Germinal center (tissue), 1 donor: ENCODE results near the gene LTK.
A peak's percentile ranks its signal among the peaks of the same experiment; 100 is the strongest.

Experiments
- DNase-seq: peaks from one replicate; pipeline ENCODE4 v3.0.0; 2012; ENCODE audit warnings: mixed read lengths, low spot score

LTK gene

GRCh38 chr15:41530363-41530956 is 16.8 kb upstream of the LTK start:
- no peak for DNase-seq

GRCh38 chr15:41523097-41523496 is 9.5 kb upstream of the LTK start:
- no peak for DNase-seq

GRCh38 chr15:41521614-41522013 is 8.0 kb upstream of the LTK start:
- no peak for DNase-seq

- no peak for DNase-seq
These were observed 7.0 kb upstream of the LTK start for GRCh38 chr15:41520636-41521035.

GRCh38 chr15:41517895-41518449 is 4.3 kb upstream of the LTK start:
- DNase-seq = no peak

GRCh38 chr15:41512940-41513505 is 604 bp downstream of the LTK start:
- DNase-seq = peak; percentile 58

- no peak for DNase-seq
These were observed 1.1 kb downstream of the LTK start for GRCh38 chr15:41512512-41512939.

GRCh38 chr15:41511899-41512369 is 1.7 kb downstream of the LTK start:
- DNase-seq = no peak

GRCh38 chr15:41511331-41511898 is 2.2 kb downstream of the LTK start:
- DNase-seq = no peak

GRCh38 chr15:41510728-41511127 is 2.9 kb downstream of the LTK start:
- no peak for DNase-seq

- no peak for DNase-seq
These were observed 5.8 kb downstream of the LTK start for GRCh38 chr15:41507820-41508290.

GRCh38 chr15:41506796-41507341 is 6.8 kb downstream of the LTK start:
- no peak for DNase-seq

GRCh38 chr15:41505776-41506175 is 7.9 kb downstream of the LTK start:
- no peak for DNase-seq

GRCh38 chr15:41504751-41505492 is 8.7 kb downstream of the LTK start:
- no peak for DNase-seq

- DNase-seq = no peak
These were observed 10.0 kb downstream of the LTK start for GRCh38 chr15:41503669-41504010.

- no peak for DNase-seq
These were observed 10.6 kb downstream of the LTK start for GRCh38 chr15:41502795-41503668.

GRCh38 chr15:41501931-41502794 is 11.5 kb downstream of the LTK start:
- peak; percentile 65 for DNase-seq

GRCh38 chr15:41501191-41501917 is 12.3 kb downstream of the LTK start:
- DNase-seq = peak; percentile 58

- peak; percentile 54 for DNase-seq
These were observed 14.3 kb downstream of the LTK start for GRCh38 chr15:41499109-41499851.
